Mesenteric fat pad (tissue), 1 donor: ENCODE results near the gene CD40. TPM values are rescaled to one million over a fixed set of nuclear protein-coding genes. Genes with fewer than 3 reads are reported as not detected.

ENCODE experiments used
- DNase-seq: peaks from one replicate; pipeline ENCODE4 v3.0.0-alpha.2; 2020; ENCODE audit warnings: low spot score
- total RNA-seq: library from RNA; stranded (reverse); fragmentation: NEBNext Ultra II Directional; extraction: Animal tissue kit (Norgen Biotek cat#: 25700); gene quantifications from one replicate; pipeline ENCODE4 v1.2.1, GENCODE V29; 2021
- donor health status: DM: yes; HTN: yes; CAD: no.

CD40 gene
- total RNA-seq, 1 donor from 2014 or later, result 17.3 TPM

DNA sequence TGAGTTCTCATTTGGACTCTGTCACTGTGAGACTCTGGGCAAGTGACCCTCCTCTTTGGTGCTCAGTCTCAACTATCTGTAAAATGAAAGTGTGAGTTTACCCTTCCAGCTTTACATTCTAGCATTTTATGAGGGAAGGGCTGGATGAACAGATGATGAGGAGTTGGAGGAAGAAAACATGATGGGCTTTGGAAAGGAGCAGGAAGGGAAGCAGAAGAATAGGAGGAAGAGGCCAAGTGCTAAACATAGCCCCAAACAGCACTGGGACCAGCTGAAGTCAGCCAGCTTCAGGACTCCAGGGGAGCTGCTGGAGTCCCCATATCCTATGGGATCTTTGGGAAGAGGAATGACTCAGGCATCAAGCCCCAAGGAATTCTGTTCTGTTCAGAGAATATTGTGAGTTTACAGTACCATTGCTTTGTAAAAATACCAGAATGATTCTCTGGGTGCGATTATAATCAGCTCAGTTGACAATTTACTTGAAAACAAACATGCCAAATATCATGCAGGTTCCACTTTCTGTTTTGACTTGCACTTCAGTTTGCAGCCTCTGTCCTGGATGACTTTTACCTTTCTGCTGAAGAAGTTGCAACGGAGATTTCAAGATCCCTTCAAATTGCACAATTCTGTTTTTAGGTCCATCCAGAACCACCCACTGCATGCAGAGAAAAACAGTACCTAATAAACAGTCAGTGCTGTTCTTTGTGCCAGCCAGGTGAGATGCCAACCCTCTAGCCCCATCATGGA is 3.2 kb downstream of the CD40 start:
- DNase-seq, result no peak

DNA sequence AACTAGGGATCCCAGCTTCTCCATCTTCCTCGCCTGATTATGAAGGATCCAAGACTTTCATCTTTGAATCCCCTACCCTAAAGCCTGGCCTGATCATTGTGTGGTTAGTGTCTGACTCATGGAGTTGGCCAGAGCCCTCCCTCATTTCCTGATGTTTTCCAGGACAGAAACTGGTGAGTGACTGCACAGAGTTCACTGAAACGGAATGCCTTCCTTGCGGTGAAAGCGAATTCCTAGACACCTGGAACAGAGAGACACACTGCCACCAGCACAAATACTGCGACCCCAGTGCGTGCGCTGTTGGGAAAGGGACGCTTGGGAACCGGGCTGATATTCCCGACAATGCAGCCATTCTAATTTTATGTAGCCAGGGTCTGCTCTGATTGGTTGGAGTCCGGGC is 4.0 kb downstream of the CD40 start:
- peak; percentile 60 for DNase-seq

- peak; percentile 82 for DNase-seq
Observed at GRCh38 chr20:46122516-46123481, 4.7 kb downstream of the CD40 start.

GRCh38 chr20:46123482-46124245 is 5.5 kb downstream of the CD40 start:
- peak; percentile 57 for DNase-seq

DNA sequence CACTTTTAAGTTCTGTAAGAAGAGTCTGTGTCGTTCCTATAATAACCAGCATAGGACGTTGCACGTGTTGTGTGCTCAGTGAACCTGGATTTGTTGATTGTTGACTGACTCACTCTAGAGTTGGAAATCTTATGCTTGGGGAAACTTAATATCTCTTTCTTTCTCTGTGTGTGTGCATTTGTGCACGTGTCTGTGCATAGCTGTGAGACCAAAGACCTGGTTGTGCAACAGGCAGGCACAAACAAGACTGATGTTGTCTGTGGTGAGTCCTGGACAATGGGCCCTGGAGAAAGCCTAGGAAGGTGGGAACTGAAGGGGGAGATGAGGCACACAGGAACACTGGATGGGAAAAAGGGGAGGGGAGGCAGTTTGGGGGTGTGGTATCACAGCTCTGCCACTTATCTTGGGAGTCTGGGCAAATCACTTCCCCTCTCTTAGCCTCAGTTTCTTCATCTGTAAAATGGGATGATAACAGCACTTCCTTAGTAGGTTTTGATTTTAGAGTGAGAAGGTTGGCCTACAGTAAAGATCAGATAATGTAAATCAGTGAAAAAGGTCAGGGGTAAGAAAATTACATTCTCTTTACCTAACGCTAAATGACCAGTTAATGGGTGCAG is 8.4 kb downstream of the CD40 start:
- no peak for DNase-seq

- DNase-seq, result no peak
Observed at GRCh38 chr20:46127396-46128010, 9.4 kb downstream of the CD40 start.

- DNase-seq, result peak; percentile 72
Observed at GRCh38 chr20:46128310-46129151, 10.4 kb downstream of the CD40 start.

GRCh38 chr20:46129955-46130481 is 11.9 kb downstream of the CD40 start:
- no peak for DNase-seq

DNA sequence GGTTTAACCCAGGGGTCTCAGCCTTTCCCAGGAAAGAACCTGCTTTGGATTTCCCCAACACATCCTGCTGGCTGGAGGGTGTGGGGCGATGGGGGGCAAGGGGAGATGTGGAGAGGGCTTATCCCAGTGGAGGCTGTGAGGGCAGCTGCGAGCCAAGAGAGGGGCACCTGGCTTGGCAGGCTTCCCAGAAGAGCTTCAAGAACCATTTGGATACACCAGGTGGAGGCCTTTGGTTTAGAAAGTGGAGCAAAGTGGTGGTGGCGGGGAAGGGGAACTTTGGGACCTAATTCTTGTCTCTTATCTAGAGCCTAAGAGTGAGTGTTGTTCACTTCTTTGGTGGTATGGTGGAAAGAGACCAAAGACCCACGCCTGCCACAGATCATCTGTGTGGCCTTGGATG is 12.4 kb downstream of the CD40 start:
- no peak for DNase-seq

DNA sequence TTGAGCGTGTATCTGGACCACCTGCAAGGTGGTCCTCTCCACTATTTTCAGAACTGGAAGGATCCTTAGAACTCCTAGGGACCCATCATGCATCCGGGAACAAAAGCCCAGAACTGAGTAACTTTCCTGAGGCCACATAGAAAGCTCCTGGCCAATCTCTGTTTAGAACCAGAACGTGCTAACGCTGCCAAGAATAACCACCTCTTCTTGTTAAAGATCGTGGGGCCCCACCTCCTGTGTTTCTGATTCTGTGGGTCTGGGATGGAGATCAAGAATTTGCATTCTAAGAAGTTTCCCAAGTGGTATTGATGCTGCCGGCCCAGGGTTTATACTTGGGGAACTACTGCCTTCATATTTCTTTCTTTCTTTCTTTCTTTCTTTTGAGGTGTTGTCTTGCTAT is 13.3 kb downstream of the CD40 start:
- no peak for DNase-seq

DNA sequence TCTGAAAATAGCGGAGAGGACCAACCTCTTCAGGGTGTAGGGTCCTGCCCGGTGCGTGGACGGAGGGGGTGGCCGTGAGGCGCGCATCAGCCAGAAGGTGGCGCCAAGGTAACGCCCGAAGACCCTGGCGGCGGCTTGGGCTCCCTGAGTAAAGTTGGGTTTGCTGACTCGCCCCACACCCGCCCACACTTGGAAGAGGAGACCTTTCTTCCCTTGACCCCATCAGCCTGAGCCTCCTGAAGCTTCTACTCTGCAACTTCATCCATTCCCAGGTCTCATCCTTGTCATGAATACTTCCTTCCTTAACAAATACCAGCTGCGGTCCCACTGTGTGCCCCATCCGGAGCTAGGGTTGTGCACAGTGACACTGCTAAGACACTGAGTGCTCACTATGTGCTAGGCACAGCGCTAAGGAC is 14.6 kb downstream of the CD40 start:
- DNase-seq, result peak; percentile 92

- DNase-seq, result no peak
Observed at GRCh38 chr20:46133886-46134654, 16.0 kb downstream of the CD40 start.

DNA sequence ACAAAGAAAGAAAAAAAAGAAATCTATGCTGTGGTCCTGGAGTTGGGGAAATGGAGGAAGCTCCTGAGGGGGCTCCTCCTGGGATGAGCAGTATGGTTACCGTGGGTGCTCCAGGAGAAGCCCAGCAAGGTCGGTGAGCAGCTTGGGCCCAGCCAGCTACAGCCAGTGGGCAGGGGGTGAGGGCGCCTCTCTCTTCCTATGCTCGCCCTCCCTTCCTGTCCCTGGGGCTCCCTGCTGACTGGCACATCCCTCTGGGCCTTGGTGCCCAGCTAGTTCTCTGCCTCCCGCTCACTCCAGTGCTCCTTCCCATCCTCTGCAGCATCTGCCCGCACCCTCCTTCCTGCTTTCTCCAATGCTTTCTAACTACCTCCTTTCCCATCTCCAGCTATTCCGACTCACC is 16.6 kb downstream of the CD40 start:
- no peak for DNase-seq

DNA sequence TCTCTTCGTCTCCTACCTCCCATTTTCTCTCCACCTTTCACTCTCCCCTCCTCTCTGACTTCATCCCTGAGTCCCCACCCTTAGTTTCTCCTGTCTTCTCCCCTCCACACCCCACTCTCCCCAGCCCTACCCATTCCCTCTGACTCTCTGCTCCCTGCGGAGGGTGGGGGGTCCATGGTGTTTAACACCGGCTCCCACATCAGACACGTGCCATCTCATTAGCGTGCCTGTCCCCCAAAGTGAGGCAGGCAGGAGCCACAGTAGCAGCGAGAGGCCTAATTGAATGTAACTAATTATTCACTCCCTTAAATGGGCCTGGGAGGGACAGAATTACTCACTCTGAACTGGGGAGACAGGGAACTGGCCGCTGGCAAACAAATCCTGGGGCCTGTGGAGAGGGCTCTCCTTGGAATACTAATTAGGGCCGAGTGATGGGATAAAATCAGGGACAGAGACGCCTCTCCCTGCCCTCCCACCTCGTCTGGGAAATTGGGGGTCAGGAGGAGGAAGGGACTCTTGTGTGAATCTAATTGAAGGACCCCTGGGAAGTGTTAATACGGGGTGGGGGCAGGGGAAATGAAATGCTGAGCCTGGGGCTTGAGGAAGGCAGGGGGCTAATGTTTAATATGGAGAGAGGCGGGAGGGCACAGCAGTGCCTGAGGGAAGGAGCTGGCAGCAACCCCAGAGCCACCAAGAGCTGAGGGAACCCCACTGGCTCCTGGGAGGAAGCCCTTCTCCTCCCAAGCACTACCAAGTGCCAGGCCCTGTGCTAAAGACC is 17.9 kb downstream of the CD40 start:
- DNase-seq, result no peak

DNA sequence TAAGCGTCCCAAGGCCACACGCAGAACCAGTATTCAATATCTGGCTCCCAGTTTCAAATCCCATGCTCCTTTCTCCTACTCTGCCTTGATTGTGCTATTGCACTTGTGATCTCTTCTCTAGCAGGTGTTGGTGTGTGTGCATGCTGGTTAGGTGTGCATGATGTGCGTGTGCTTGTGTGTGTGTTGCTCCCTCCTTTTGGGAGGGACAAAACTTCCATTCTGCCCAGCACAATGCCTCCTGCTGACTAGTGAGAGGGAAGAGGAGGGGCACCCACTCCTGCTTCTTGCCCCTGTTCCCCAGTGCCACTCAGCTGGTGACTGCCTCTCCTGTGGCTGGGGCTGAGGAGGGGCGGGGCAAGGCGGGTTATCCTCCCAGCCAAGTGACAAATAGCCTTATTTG is 19.7 kb downstream of the CD40 start:
- DNase-seq, result no peak

DNA sequence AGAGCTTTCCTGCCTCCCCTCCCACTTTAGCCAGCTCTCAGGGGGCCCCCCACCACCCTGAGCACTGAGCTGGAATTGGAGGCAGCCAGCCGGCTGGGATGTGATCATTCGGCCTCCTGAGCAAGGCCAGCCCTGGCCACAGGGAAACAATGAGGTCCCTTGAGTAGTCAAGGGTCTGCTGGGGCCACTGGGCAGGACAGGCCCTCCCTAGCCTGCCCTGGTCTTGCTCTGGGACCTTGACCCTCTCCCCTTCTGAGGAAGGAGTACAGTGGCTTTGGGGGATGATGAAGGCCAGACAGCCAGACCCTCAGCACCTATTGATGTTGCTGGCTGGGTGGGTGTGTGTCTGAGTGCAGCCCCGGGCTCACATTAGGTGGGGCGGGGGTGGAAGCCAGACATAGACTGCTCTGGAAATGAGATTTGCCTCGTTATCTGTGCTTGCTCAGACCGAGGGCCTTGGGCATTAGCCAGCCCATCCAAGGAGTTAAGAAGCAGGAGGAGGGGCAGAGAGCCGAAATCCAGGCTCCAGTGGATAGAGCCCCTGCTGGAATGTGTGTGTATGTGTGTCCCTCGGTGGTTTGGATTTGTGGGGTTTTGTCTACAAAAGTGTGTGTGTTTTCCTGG is 21.3 kb downstream of the CD40 start:
- DNase-seq, result no peak

- no peak for DNase-seq
Observed at GRCh38 chr20:46139908-46140482, 21.9 kb downstream of the CD40 start.
